GM12873 (cell line): ENCODE data around the gene GDF11.

Experiments used
- TF ChIP-seq, protein P1 (sequence below): IDR thresholded peaks from 2 replicates; pipeline ENCODE4 v1.5.1; 2012; ENCODE audit warnings: low read depth, mild to moderate bottlenecking, moderate library complexity, low read length, control low read depth; ENCODE audit not compliant: insufficient read depth; ENCODE audit errors: missing control alignments

The GDF11 gene

DNA sequence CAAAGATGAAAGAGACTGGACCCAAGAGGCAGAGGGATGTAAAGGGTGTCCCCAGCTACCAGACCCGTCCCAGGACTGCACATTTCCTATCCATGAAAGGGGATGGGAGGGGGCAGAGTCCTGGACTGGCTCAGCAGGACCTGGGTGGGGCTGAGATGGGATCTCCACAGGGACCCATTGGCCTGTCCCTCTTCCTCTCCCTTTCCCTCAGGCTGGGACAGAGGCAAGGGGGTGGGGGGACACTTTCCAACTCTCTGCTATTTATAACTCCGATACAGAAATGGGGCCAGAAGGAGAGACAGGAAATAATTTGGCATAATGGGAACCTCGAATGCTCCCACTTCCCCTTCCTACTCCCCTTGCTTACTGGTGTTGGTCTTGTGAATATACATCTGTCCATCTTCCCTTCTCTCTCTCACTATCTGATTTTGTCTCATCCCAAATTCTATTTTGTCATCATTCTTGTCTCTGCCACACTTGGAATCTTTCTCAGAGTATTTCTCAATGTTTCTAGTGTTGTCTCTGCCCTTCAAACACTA lies 34.2 kb upstream of the GDF11 start:
- TF ChIP-seq, protein P1, sequence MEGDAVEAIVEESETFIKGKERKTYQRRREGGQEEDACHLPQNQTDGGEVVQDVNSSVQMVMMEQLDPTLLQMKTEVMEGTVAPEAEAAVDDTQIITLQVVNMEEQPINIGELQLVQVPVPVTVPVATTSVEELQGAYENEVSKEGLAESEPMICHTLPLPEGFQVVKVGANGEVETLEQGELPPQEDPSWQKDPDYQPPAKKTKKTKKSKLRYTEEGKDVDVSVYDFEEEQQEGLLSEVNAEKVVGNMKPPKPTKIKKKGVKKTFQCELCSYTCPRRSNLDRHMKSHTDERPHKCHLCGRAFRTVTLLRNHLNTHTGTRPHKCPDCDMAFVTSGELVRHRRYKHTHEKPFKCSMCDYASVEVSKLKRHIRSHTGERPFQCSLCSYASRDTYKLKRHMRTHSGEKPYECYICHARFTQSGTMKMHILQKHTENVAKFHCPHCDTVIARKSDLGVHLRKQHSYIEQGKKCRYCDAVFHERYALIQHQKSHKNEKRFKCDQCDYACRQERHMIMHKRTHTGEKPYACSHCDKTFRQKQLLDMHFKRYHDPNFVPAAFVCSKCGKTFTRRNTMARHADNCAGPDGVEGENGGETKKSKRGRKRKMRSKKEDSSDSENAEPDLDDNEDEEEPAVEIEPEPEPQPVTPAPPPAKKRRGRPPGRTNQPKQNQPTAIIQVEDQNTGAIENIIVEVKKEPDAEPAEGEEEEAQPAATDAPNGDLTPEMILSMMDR = no peak

DNA sequence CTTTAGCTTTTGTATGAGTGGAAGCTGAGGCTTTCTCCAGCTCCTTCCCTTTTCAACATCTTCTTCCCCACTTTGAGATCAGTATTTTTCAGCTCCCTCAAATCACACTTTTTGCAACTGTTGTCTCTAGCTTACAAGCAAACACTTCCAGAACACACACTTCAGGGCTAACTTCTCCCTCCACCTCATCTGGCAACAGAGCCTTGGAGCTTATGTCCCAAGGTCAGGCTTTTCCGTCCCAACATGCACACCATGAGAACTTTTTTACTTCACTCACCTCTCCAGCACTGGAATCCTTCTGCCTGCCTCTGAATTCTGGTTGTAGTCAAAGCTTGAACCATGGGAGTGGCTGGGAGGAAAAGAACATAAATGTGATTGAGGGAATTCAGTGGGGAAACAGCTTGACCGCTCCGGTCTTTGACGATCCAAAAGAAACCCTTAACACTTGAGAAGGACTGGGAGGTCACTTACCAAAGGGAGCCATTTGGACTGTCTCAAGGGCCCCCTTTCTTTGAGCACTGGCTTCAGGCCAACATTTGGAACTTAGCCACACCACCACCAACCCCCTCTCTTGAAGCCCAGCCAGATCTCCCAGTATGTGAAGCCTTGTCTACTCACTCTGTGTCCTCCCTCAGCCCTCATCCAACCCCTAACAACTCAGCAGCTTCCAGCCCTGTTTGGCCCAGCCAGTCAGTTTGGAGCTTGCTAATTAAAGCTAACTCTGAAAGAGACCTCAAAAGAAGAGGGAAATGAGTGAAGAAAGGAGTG lies 31.0 kb upstream of the GDF11 start:
- TF ChIP-seq, protein P1 = no peak

DNA sequence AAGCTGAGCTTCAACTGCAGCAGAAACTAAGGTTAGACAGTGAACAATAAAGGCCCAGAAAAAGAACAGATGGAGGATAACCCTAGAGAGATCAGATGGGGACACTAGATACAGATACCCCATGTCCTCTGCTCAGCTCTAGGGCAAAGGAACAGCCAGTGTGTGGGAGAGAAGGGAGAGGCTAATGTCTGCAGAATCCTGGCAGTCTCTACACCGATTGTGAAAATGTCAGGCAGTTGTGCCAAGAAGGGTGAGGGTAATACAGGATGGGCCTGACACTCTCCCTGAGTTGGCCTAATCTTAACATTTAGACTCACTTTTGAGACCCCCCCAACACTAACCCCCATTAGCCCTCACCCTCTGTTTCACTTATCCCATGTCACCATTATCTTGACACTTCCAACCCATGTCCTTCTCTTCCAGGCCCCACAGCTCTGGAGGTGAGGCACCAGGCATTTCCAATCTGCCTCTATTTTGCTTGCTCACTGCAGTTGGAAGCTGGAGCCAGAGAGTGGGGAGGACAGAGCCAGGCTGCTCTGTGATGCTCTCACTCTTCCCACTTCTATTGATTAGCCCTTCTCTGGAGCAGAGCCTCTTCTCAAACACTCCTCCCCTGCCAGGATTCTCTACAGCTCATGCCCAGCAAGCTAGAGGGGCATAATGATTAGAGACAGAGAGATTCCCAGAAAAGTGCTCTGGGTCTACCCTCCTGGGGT lies 30.1 kb upstream of the GDF11 start:
- TF ChIP-seq, protein P1 = no peak

DNA sequence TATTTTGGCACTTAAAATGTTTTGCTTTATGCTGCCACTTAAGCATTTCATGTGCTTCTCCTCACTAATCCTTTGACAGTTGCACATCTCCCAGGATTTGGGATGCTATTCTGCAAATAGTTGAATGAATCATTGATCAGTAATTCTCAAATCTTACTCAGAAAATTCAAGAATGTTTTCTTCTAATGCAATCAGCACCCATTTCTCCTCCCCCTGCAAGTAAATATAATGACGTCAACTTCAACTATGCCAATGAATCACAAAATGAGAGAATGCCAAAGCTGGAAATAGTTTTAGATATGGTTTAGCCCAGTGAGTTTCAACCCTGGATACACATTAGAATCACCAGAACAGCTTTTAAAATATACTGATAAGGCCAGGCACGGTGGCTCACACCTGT lies 29.2 kb upstream of the GDF11 start:
- TF ChIP-seq, protein P1 = no peak

DNA sequence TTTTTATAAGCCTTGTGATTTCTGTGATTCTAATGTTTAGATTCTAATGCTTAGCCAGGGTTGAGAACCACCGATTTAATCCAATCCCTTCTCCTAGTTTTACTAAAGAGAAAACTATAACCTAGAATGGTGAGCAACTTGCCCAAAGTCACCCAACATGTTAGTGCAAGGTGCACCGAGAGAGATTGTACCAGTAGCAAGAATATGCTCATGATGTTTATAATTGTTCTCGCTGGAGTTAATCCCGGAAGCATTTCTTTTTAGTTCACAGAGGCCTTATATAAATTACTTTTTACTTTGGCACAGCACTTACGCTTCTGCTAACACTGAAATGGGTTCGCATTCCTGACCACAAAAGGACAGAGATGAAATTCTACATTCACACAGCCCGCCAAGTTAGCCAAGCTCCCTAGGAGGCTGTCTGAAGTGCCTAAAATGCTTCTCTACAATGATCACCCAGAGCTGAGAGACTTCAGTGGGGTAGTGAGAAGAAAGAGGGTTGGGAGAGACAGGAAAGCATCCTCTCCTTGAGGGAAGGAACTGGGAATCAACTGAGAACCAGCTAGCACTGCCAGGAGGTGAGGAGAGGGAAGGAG lies 27.7 kb upstream of the GDF11 start:
- TF ChIP-seq, protein P1 = no peak

DNA sequence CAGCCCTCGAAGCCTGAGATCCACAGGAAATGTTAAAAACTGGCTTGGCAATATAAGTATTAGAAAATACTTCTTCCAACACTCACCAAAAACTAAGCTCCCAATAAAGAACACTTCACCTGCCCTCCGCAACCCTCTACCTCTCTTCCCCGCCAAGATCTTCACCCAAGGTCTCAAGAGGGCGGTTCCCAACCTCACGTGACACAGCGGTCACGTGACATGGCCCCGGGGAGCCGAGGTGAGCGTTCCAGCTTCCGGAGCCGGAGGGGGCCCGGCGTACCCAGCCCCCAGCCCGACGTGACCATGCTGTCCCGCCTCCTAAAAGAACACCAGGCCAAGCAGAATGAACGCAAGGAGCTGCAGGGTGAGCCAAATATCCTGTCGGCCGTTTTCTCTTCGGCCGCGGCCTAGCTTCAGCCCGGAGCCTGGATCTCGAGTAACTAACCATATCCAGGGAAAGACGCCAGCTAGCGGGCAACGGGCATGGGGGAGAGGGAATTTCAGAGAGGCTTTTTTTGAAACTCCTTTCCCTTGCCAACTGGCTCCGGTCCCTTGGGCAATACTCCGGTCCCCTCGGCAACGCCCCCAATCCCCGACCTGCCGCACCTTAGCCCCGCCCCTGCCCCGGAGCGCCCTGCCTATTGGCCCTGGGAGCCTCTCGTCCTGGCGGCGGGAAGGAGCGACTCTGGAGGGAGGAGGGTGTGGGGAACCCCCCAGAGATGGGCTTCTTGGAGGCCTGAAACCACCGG lies 26.9 kb upstream of the GDF11 start, which contains the start of gene BLOC1S1:
Gene BLOC1S1 (plus strand): TSS at position 214 of the 749 bp plus-strand sequence. CDS start 6 bp downstream, at position 220.
- TF ChIP-seq, protein P1 = no peak

DNA sequence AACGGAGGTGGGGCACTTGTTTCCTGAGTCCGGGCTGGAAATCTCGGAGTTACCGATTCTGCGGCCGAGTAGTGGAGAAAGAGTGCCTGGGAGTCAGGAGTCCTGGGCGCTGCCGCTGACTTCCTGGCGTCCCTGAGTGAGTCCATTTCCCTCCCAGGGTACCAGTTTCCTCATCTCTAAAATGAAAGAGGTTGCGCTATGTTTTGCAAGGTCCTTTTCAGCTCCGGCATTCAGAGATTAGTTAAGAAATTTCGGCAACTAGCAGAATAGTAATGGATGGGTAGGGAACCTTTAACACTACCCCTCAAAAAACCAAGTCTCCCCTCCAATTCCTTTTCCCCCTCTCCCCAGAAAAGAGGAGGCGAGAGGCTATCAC lies 26.4 kb upstream of the GDF11 start:
- TF ChIP-seq, protein P1 = no peak
